Measurements from ENCODE around the gene CELF4.

DNA sequence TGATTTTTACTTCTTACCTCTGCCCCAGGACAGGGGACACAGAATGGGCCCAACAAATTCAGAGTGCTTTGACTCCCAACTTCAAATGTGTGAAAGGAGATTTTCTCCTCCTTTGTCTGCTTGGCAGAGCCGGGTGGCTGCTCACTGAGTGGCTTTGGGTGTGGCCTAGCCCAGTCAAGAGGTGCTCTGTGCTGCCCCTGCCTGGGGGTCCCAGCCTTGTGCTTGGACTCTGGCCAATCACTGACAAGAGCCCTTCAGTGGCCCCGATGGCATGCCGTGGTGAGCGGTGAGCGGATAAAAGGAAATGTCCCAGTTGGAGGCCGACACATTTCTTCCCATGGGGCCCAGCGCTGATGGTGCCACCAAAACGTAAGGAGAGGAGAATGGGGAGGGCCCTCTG, 259.2 kb downstream of the CELF4 start:
- TF ChIP-seq CTCF (IDR thresholded peaks at IDR 0.05 in 8 of 11, conservative IDR thresholded peaks at IDR 0.05 in 3 of 11), result no peak
- no peak for TF ChIP-seq POLR2A (IDR thresholded peaks at IDR 0.05)
- no peak for TF ChIP-seq POLR2AphosphoS5 (IDR thresholded peaks at IDR 0.05)

All from spleen (tissue), 7 donors.